GM12865 (cell line): ENCODE results near the gene NUSAP1.

Source experiments
- DNase-seq: peaks from one replicate; pipeline ENCODE4 v3.0.0; 2010; ENCODE audit warnings: low read depth
- H3K4me3 ChIP-seq: 2 replicates; pipeline ENCODE4 v1.5.1; 2011; ENCODE audit warnings: mild to moderate bottlenecking, low read depth, low read length, control low read depth
- TF ChIP-seq, protein P1 (sequence below): IDR thresholded peaks from 2 replicates; pipeline ENCODE4 v1.5.1; 2011; ENCODE audit warnings: low read length, control low read depth, low read depth, inconsistent platforms; ENCODE audit not compliant: insufficient read depth; ENCODE audit errors: missing control alignments

Gene NUSAP1

DNA sequence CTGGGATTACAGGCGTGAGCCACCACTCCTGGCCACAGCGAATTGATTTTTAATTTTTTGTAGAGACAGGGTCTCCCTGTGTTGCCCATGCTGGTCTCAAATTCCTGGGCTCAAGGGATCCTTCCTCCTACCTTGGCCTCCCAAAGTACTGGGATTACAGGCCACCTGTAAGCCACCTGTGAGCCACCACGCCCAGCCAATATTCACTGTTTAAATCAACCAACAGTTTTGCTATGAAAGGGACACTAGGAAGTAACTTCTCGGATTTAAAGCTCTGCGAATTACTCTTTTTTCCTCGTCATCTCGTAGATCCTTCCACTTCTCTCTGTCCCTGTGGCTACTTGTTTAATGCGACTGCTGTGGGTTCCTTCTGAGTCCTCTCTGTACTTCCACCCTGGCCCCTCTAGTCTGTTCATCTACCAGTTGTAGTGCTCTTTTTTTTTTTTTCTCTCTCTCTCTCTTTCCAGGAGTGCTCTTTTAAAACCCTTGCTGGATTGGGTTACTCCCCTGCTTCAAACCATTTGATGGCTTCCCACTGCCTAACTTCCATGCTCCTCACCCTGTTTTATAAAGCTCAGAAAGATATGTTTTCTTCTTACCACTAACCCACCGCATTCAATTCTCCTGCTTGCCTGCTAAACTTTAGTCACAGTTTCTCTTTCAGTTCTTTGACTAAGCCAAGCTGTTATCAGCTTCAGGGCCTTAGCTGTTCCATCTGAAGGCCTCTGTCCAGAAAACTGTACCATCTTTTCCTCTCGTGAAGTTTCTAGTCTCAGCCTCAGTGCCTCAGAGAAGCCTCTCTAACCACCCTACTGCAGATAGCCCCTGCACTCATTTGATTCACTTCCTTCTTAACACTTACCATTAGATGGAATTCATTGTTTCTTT is 96.6 kb downstream of the NUSAP1 start:
- peak; percentile 86 for DNase-seq
- TF ChIP-seq, protein P1, sequence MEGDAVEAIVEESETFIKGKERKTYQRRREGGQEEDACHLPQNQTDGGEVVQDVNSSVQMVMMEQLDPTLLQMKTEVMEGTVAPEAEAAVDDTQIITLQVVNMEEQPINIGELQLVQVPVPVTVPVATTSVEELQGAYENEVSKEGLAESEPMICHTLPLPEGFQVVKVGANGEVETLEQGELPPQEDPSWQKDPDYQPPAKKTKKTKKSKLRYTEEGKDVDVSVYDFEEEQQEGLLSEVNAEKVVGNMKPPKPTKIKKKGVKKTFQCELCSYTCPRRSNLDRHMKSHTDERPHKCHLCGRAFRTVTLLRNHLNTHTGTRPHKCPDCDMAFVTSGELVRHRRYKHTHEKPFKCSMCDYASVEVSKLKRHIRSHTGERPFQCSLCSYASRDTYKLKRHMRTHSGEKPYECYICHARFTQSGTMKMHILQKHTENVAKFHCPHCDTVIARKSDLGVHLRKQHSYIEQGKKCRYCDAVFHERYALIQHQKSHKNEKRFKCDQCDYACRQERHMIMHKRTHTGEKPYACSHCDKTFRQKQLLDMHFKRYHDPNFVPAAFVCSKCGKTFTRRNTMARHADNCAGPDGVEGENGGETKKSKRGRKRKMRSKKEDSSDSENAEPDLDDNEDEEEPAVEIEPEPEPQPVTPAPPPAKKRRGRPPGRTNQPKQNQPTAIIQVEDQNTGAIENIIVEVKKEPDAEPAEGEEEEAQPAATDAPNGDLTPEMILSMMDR: no peak
- peak overlapping the region; percentile 47 for H3K4me3 ChIP-seq
